GM19463 (cell line): ENCODE data around the gene BIRC2.
"Not testable (repeated sequence)": the region's sequence is repeated elsewhere in the genome, so short reads cannot be mapped to it uniquely, and the experiment has no call there.

Experiments used
- ATAC-seq: cut with Tn5 transposase; IDR thresholded peaks from one replicate; pipeline ENCODE4 v1.9.1; 2021; ENCODE audit warnings: mild to moderate bottlenecking, moderate library complexity; ENCODE audit not compliant: unreplicated experiment

The BIRC2 gene

GRCh38 chr11:102322560-102322959 lies 24.5 kb upstream of the BIRC2 start:
- ATAC-seq, result no peak

- ATAC-seq, result no peak
Observed at GRCh38 chr11:102323542-102324251, 23.3 kb upstream of the BIRC2 start.

- ATAC-seq, result no peak
Observed at GRCh38 chr11:102325088-102325487, 21.9 kb upstream of the BIRC2 start.

GRCh38 chr11:102328748-102329147 lies 18.3 kb upstream of the BIRC2 start:
- no peak for ATAC-seq

GRCh38 chr11:102330231-102330630 lies 16.8 kb upstream of the BIRC2 start:
- ATAC-seq, result no peak

GRCh38 chr11:102331341-102331740 lies 15.7 kb upstream of the BIRC2 start:
- no peak for ATAC-seq

GRCh38 chr11:102332611-102332994 lies 14.4 kb upstream of the BIRC2 start:
- ATAC-seq, result no peak

- ATAC-seq, result no peak
Observed at GRCh38 chr11:102338479-102339010, 8.5 kb upstream of the BIRC2 start.

- not testable (repeated sequence) for ATAC-seq
Observed at GRCh38 chr11:102341311-102341710, 5.7 kb upstream of the BIRC2 start.

GRCh38 chr11:102341844-102342318 lies 5.1 kb upstream of the BIRC2 start:
- peak; percentile 30 for ATAC-seq

GRCh38 chr11:102343809-102344208 lies 3.2 kb upstream of the BIRC2 start:
- ATAC-seq, result no peak

- ATAC-seq, result no peak
Observed at GRCh38 chr11:102345904-102346303, 1.1 kb upstream of the BIRC2 start.

- ATAC-seq, result no peak
Observed at GRCh38 chr11:102346456-102346747, 612 bp upstream of the BIRC2 start.

- peak; percentile 3 for ATAC-seq
Observed at GRCh38 chr11:102347462-102348370, 702 bp downstream of the BIRC2 start.

GRCh38 chr11:102357116-102357515 lies 10.1 kb downstream of the BIRC2 start:
- ATAC-seq, result no peak

- ATAC-seq, result no peak
Observed at GRCh38 chr11:102359372-102359771, 12.4 kb downstream of the BIRC2 start.

GRCh38 chr11:102360681-102361080 lies 13.7 kb downstream of the BIRC2 start:
- no peak for ATAC-seq

GRCh38 chr11:102361086-102362031 lies 14.3 kb downstream of the BIRC2 start:
- ATAC-seq, result peak; percentile 97

- no peak for ATAC-seq
Observed at GRCh38 chr11:102364991-102365390, 18.0 kb downstream of the BIRC2 start.

GRCh38 chr11:102367364-102367763 lies 20.4 kb downstream of the BIRC2 start:
- ATAC-seq, result no peak

- peak; percentile 100 for ATAC-seq
Observed at GRCh38 chr11:102368472-102368871, 21.5 kb downstream of the BIRC2 start.
